Activated T-cell treated with anti-CD3 and anti-CD28 coated beads, Interleukin-2, amount 50 U/mL, for 24 hours (primary cell): ENCODE results near the gene XYLT1.
A peak's percentile ranks its signal among the peaks of the same experiment; 100 is the strongest.
"Not testable (repeated sequence)": the region's sequence is repeated elsewhere in the genome, so short reads cannot be mapped to it uniquely, and the experiment has no call there.

ENCODE experiments used
- DNase-seq: peaks from one replicate; pipeline ENCODE4 v3.0.0-alpha.2; 2020
- H3K27ac Mint-ChIP-seq: 2 replicates; pipeline ENCODE4 v1.8.0; 2020; ENCODE audit warnings: mild to moderate bottlenecking, mixed read lengths
- H3K27me3 Mint-ChIP-seq: 2 replicates; pipeline ENCODE4 v1.8.0; 2020; ENCODE audit warnings: mixed read lengths
- H3K36me3 Mint-ChIP-seq: 2 replicates; pipeline ENCODE4 v1.8.0; 2020; ENCODE audit warnings: low read depth, mixed read lengths
- H3K4me1 Mint-ChIP-seq: 2 replicates; pipeline ENCODE4 v1.8.0; 2020; ENCODE audit warnings: low read depth, mixed read lengths
- H3K4me3 Mint-ChIP-seq: 2 replicates; pipeline ENCODE4 v1.8.0; 2020; ENCODE audit warnings: mild to moderate bottlenecking, moderate library complexity, mixed read lengths
- H3K9me3 Mint-ChIP-seq: 2 replicates; pipeline ENCODE4 v1.8.0; 2020; ENCODE audit warnings: mixed read lengths

XYLT1 gene

GRCh38 chr16:17416461-17417311, 54.1 kb downstream of the XYLT1 start:
- H3K36me3 Mint-ChIP-seq, result no peaks in the 10 kb centered on the region
- H3K9me3 Mint-ChIP-seq, result peaks cover 5% of the 10 kb centered on the region
- H3K4me3 Mint-ChIP-seq, result peak overlapping the region; percentile 78
- peak overlapping the region; percentile 98 for H3K27ac Mint-ChIP-seq
- no peaks in the 10 kb centered on the region for H3K27me3 Mint-ChIP-seq
- peaks cover 50% of the 10 kb centered on the region for H3K4me1 Mint-ChIP-seq
- DNase-seq, result peak; percentile 73

GRCh38 chr16:17414916-17415315, 55.8 kb downstream of the XYLT1 start:
- Mint-ChIP-seq H3K36me3 (no peaks in the 10 kb centered on the region), H3K27me3 (no peaks in the 10 kb centered on the region)

GRCh38 chr16:17414421-17414820, 56.3 kb downstream of the XYLT1 start:
- Mint-ChIP-seq H3K27me3 (no peaks in the 10 kb centered on the region), H3K27ac (peak overlapping the region; percentile 81), H3K4me3 (peak overlapping the region; percentile 38), H3K9me3 (peaks cover 5% of the 10 kb centered on the region), H3K36me3 (no peaks in the 10 kb centered on the region), H3K4me1 (peaks cover 54% of the 10 kb centered on the region)
- DNase-seq, result peak; percentile 43

More at GRCh38 chr16:17414916-17415315, 55.8 kb downstream of the XYLT1 start:
- H3K4me3 Mint-ChIP-seq, result peak overlapping the region; percentile 38
- peaks cover 5% of the 10 kb centered on the region for H3K9me3 Mint-ChIP-seq
- no peak for DNase-seq
- peaks cover 54% of the 10 kb centered on the region for H3K4me1 Mint-ChIP-seq
- H3K27ac Mint-ChIP-seq, result peak overlapping the region; percentile 81

- Mint-ChIP-seq H3K27me3 (no peaks in the 10 kb centered on the region), H3K36me3 (no peaks in the 10 kb centered on the region), H3K9me3 (peaks cover 5% of the 10 kb centered on the region), H3K27ac (no peak overlapping the region), H3K4me3 (no peak overlapping the region), H3K4me1 (peaks cover 59% of the 10 kb centered on the region)
- no peak for DNase-seq
These were observed 57.3 kb downstream of the XYLT1 start for GRCh38 chr16:17413508-17413907.

- H3K36me3 Mint-ChIP-seq, result peaks cover under 1% of the 10 kb centered on the region
- H3K4me3 Mint-ChIP-seq, result no peak overlapping the region
- H3K27ac Mint-ChIP-seq, result no peak overlapping the region
- peaks cover 56% of the 10 kb centered on the region for H3K4me1 Mint-ChIP-seq
- H3K9me3 Mint-ChIP-seq, result peaks cover 3% of the 10 kb centered on the region
- H3K27me3 Mint-ChIP-seq, result no peaks in the 10 kb centered on the region
- no peak for DNase-seq
These were observed 58.0 kb downstream of the XYLT1 start for GRCh38 chr16:17412791-17413190.

GRCh38 chr16:17412221-17412620, 58.5 kb downstream of the XYLT1 start:
- H3K27me3 Mint-ChIP-seq, result no peaks in the 10 kb centered on the region
- H3K9me3 Mint-ChIP-seq, result no peaks in the 10 kb centered on the region
- no peak for DNase-seq
- peaks cover 3% of the 10 kb centered on the region for H3K36me3 Mint-ChIP-seq
- H3K4me3 Mint-ChIP-seq, result no peak overlapping the region
- H3K27ac Mint-ChIP-seq, result no peak overlapping the region
- H3K4me1 Mint-ChIP-seq, result peaks cover 50% of the 10 kb centered on the region

GRCh38 chr16:17411263-17411662, 59.5 kb downstream of the XYLT1 start:
- Mint-ChIP-seq H3K4me3 (no peak overlapping the region), H3K36me3 (peaks cover 3% of the 10 kb centered on the region), H3K27ac (no peak overlapping the region), H3K9me3 (no peaks in the 10 kb centered on the region), H3K4me1 (peaks cover 41% of the 10 kb centered on the region), H3K27me3 (no peaks in the 10 kb centered on the region)
- DNase-seq, result no peak

GRCh38 chr16:17410316-17410715, 60.4 kb downstream of the XYLT1 start:
- not testable (repeated sequence) for H3K4me3 Mint-ChIP-seq, H3K9me3 Mint-ChIP-seq, H3K27ac Mint-ChIP-seq, DNase-seq, H3K36me3 Mint-ChIP-seq, H3K27me3 Mint-ChIP-seq
- H3K4me1 Mint-ChIP-seq, result peaks cover 32% of the 10 kb centered on the region

- Mint-ChIP-seq H3K9me3 (no peaks in the 10 kb centered on the region), H3K27ac (no peak overlapping the region), H3K27me3 (no peaks in the 10 kb centered on the region), H3K36me3 (peaks cover 3% of the 10 kb centered on the region), H3K4me3 (no peak overlapping the region), H3K4me1 (peaks cover 31% of the 10 kb centered on the region)
- DNase-seq, result no peak
These were observed 60.9 kb downstream of the XYLT1 start for GRCh38 chr16:17409894-17410293.

GRCh38 chr16:17408955-17409441, 61.8 kb downstream of the XYLT1 start:
- H3K4me1 Mint-ChIP-seq, result peaks cover 24% of the 10 kb centered on the region
- H3K27ac Mint-ChIP-seq, result no peak overlapping the region
- peaks cover 3% of the 10 kb centered on the region for H3K36me3 Mint-ChIP-seq
- H3K4me3 Mint-ChIP-seq, result no peak overlapping the region
- no peak for DNase-seq
- no peaks in the 10 kb centered on the region for H3K27me3 Mint-ChIP-seq
- H3K9me3 Mint-ChIP-seq, result no peaks in the 10 kb centered on the region

- Mint-ChIP-seq H3K4me3 (no peak overlapping the region), H3K4me1 (peaks cover 25% of the 10 kb centered on the region), H3K36me3 (peaks cover 3% of the 10 kb centered on the region), H3K27ac (no peak overlapping the region), H3K9me3 (no peaks in the 10 kb centered on the region), H3K27me3 (no peaks in the 10 kb centered on the region)
- no peak for DNase-seq
These were observed 62.5 kb downstream of the XYLT1 start for GRCh38 chr16:17408296-17408695.

GRCh38 chr16:17407321-17407720, 63.4 kb downstream of the XYLT1 start:
- no peak for DNase-seq
- H3K36me3 Mint-ChIP-seq, result peaks cover 3% of the 10 kb centered on the region
- no peaks in the 10 kb centered on the region for H3K9me3 Mint-ChIP-seq
- H3K4me1 Mint-ChIP-seq, result peaks cover 29% of the 10 kb centered on the region
- H3K4me3 Mint-ChIP-seq, result no peak overlapping the region
- H3K27ac Mint-ChIP-seq, result no peak overlapping the region
- H3K27me3 Mint-ChIP-seq, result no peaks in the 10 kb centered on the region

GRCh38 chr16:17404941-17405689, 65.6 kb downstream of the XYLT1 start:
- Mint-ChIP-seq H3K27ac (no peak overlapping the region), H3K4me1 (peaks cover 32% of the 10 kb centered on the region)

GRCh38 chr16:17403859-17404545, 66.8 kb downstream of the XYLT1 start:
- Mint-ChIP-seq H3K36me3 (peaks cover 3% of the 10 kb centered on the region), H3K27me3 (no peaks in the 10 kb centered on the region), H3K4me3 (no peak overlapping the region), H3K4me1 (peaks cover 29% of the 10 kb centered on the region), H3K27ac (peak overlapping the region; percentile 11), H3K9me3 (no peaks in the 10 kb centered on the region)
- no peak for DNase-seq

More at GRCh38 chr16:17404941-17405689, 65.6 kb downstream of the XYLT1 start:
- no peak for DNase-seq
- Mint-ChIP-seq H3K27me3 (no peaks in the 10 kb centered on the region), H3K4me3 (no peak overlapping the region), H3K36me3 (peaks cover 3% of the 10 kb centered on the region), H3K9me3 (no peaks in the 10 kb centered on the region)
